SU-DHL-6 (cell line): Measurements from ENCODE around the gene KRTAP10-12.

Experiments
- EZH2phosphoT487 ChIP-seq: fragments of 200-600 bp; sonication (generic), shearing (Covaris generic); conservative IDR thresholded peaks from 2 replicates; pipeline ENCODE4 v1.6.1; 2018; ENCODE audit warnings: mild to moderate bottlenecking, antibody characterized with exemption, low read length, moderate library complexity, mixed read lengths
- TF ChIP-seq, protein P1 (sequence below): fragments of 200-600 bp; sonication (generic); IDR thresholded peaks from one replicate; pipeline ENCODE4 v1.5.1; 2017; ENCODE audit warnings: antibody characterized with exemption, mild to moderate bottlenecking, low read length, moderate library complexity; ENCODE audit not compliant: insufficient read depth, poor library complexity, severe bottlenecking

DNA sequence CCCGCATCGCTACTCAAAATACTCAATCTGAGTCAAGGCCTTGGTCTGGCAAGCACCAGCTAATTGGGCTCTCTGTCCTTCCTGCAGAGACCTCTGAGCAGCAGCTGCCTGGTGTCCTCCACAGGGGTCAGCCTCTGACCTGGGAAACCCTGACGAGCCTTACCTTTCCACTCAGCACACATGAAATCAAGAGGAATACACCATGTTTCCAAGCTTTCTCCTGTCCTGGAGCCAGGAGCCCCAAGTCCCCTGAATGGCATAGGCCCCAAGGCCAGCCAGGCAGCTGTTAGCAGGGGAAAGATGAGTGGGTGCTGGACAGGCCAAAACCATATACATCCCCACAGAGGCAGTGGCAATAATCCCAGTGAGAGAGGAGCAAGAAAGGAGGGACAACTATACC lies 41.6 kb downstream of the KRTAP10-12 start:
- TF ChIP-seq EZH2phosphoT487: no peak
- TF ChIP-seq, protein P1, sequence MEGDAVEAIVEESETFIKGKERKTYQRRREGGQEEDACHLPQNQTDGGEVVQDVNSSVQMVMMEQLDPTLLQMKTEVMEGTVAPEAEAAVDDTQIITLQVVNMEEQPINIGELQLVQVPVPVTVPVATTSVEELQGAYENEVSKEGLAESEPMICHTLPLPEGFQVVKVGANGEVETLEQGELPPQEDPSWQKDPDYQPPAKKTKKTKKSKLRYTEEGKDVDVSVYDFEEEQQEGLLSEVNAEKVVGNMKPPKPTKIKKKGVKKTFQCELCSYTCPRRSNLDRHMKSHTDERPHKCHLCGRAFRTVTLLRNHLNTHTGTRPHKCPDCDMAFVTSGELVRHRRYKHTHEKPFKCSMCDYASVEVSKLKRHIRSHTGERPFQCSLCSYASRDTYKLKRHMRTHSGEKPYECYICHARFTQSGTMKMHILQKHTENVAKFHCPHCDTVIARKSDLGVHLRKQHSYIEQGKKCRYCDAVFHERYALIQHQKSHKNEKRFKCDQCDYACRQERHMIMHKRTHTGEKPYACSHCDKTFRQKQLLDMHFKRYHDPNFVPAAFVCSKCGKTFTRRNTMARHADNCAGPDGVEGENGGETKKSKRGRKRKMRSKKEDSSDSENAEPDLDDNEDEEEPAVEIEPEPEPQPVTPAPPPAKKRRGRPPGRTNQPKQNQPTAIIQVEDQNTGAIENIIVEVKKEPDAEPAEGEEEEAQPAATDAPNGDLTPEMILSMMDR: no peak
